Measurements from ENCODE around the gene OTUB2.

GRCh38 chr14:94097091-94097490 is 71.0 kb downstream of the OTUB2 start:
- TF ChIP-seq, protein P1, sequence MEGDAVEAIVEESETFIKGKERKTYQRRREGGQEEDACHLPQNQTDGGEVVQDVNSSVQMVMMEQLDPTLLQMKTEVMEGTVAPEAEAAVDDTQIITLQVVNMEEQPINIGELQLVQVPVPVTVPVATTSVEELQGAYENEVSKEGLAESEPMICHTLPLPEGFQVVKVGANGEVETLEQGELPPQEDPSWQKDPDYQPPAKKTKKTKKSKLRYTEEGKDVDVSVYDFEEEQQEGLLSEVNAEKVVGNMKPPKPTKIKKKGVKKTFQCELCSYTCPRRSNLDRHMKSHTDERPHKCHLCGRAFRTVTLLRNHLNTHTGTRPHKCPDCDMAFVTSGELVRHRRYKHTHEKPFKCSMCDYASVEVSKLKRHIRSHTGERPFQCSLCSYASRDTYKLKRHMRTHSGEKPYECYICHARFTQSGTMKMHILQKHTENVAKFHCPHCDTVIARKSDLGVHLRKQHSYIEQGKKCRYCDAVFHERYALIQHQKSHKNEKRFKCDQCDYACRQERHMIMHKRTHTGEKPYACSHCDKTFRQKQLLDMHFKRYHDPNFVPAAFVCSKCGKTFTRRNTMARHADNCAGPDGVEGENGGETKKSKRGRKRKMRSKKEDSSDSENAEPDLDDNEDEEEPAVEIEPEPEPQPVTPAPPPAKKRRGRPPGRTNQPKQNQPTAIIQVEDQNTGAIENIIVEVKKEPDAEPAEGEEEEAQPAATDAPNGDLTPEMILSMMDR (IDR thresholded peaks at IDR 0.05) = no peak
- no peak for TF ChIP-seq POLR2A (IDR thresholded peaks at IDR 0.05)

Measured in esophagus squamous epithelium (tissue), 4 donors.